MCF 10A (cell line): ENCODE results near the gene PNLDC1. TPM values are rescaled to one million over a fixed set of nuclear protein-coding genes. Genes with fewer than 3 reads are reported as not detected.

Experiments
- BruUV-seq: library from RNA; stranded (reverse); fragments of 400-500 nt; replicated peaks from 2 replicates; lab custom pipeline; 2021; lab: Mats Ljungman, UMichigan
- CTCF ChIA-PET: fragments of 300-600 bp; sonication (Branson Sonifier 250); formaldehyde crosslinking; extraction: SDS; loops from one replicate; lab custom pipeline; 2021; ENCODE audit warnings: antibody characterized with exemption, inconsistent platforms; lab: Yijun Ruan, JAX
- POLR2A ChIA-PET: fragments of 300-600, 350-650 bp; sonication (Branson Sonifier 250); formaldehyde crosslinking; extraction: SDS; loops from one replicate; lab custom pipeline; 2020; ENCODE audit warnings: antibody characterized with exemption, inconsistent platforms; lab: Yijun Ruan, JAX
- DNase-seq: peaks from one replicate; pipeline ENCODE4 v3.0.0-alpha.2; 2018; ENCODE audit not compliant: unreplicated experiment
- H3K27ac Mint-ChIP-seq: one replicate; pipeline ENCODE4 v1.8.0; 2022; ENCODE audit warnings: mild to moderate bottlenecking, low read depth, mixed read lengths; ENCODE audit not compliant: unreplicated experiment
- H3K27me3 Mint-ChIP-seq: one replicate; pipeline ENCODE4 v1.8.0; 2022; ENCODE audit warnings: mixed read lengths; ENCODE audit not compliant: insufficient read depth, unreplicated experiment
- H3K36me3 Mint-ChIP-seq: one replicate; pipeline ENCODE4 v1.8.0; 2022; ENCODE audit warnings: mild to moderate bottlenecking, moderate library complexity, mixed read lengths; ENCODE audit not compliant: insufficient read depth, unreplicated experiment
- H3K4me1 Mint-ChIP-seq: one replicate; pipeline ENCODE4 v1.8.0; 2022; ENCODE audit warnings: mixed read lengths; ENCODE audit not compliant: insufficient read depth, unreplicated experiment
- H3K4me3 Mint-ChIP-seq: one replicate; pipeline ENCODE4 v1.8.0; 2022; ENCODE audit warnings: mild to moderate bottlenecking, moderate library complexity, mixed read lengths; ENCODE audit not compliant: unreplicated experiment
- H3K9me3 Mint-ChIP-seq: one replicate; pipeline ENCODE4 v1.8.0; 2022; ENCODE audit warnings: mixed read lengths; ENCODE audit not compliant: unreplicated experiment
- CTCF ChIP-seq: fragments of 200-600 bp; IDR thresholded peaks from one replicate; pipeline ENCODE4 v1.8.0; 2022; ENCODE audit warnings: antibody characterized with exemption, mild to moderate bottlenecking; ENCODE audit not compliant: unreplicated experiment
- intact Hi-C: fragments of 100-400 bp; cut with micrococcal nuclease; formaldehyde crosslinking; loops from 2 replicates; pipeline ENCODE4 v1.14.1; 2022
- total RNA-seq: library from RNA; stranded (reverse); gene quantifications from 2 replicates; pipeline ENCODE4 v1.2.3, GENCODE V29; 2022

PNLDC1 gene
- total RNA-seq, 1 experiment from 2014 or later: not detected

GRCh38 chr6:159865226-159865920 lies 65.3 kb downstream of the PNLDC1 start:
- Mint-ChIP-seq H3K9me3 (peaks cover 9% of the 10 kb centered on the region), H3K4me1 (no peaks in the 10 kb centered on the region), H3K36me3 (no peaks in the 10 kb centered on the region), H3K4me3 (no peak overlapping the region), H3K27me3 (no peaks in the 10 kb centered on the region), H3K27ac (no peak overlapping the region)
- no TSS peak for BruUV-seq
- CTCF ChIA-PET: interaction anchor here (0.6 to 10.9 kb wide), 6 partner anchors 11 to 177 kb away, joined by 3 to 153 read pairs (median 4); no protein-coding TSS in a partner anchor
- POLR2A ChIA-PET: interaction anchor here (0.6 kb wide), 1 partner anchor 75 kb away, joined by 3 read pairs; the partner anchor contains the start of gene MRPL18
- DNase-seq: no peak
- TF ChIP-seq CTCF: no peak
- intact Hi-C loops: no loop called here

GRCh38 chr6:159866286-159867247 lies 66.5 kb downstream of the PNLDC1 start:
- no peaks in the 10 kb centered on the region for H3K4me1 Mint-ChIP-seq
- peaks cover 9% of the 10 kb centered on the region for H3K9me3 Mint-ChIP-seq
- no peak for DNase-seq
- H3K4me3 Mint-ChIP-seq: no peak overlapping the region
- ChIA-PET POLR2A (no interaction called here), CTCF (interaction anchor here (0.6 to 10.9 kb wide), 5 partner anchors 15 to 589 kb away, joined by 3 to 153 read pairs (median 5); no protein-coding TSS in a partner anchor)
- no TSS peak for BruUV-seq
- no peaks in the 10 kb centered on the region for H3K27me3 Mint-ChIP-seq
- TF ChIP-seq CTCF: no peak
- no peak overlapping the region for H3K27ac Mint-ChIP-seq
- intact Hi-C loops: no loop called here
- no peaks in the 10 kb centered on the region for H3K36me3 Mint-ChIP-seq

Other genes starting within 250 kb of the PNLDC1 start
- gene SOD2, start 107.0 kb upstream of the PNLDC1 start, total RNA-seq: 424 and 600 TPM in 2 replicates
- 116 and 142 TPM in 2 replicates for gene WTAP, start 72.8 kb upstream of the PNLDC1 start, total RNA-seq
- gene ACAT2, start 38.2 kb upstream of the PNLDC1 start, total RNA-seq: 13.4 and 46.0 TPM in 2 replicates
- gene TCP1, start 10.7 kb upstream of the PNLDC1 start, total RNA-seq: 341 and 351 TPM in 2 replicates
- 108 and 120 TPM in 2 replicates for gene MRPL18, start 9.8 kb upstream of the PNLDC1 start, total RNA-seq
- not detected in 2 replicates for gene MAS1, start 90.7 kb downstream of the PNLDC1 start, total RNA-seq
- gene IGF2R, start 168.8 kb downstream of the PNLDC1 start, total RNA-seq: 160 and 234 TPM in 2 replicates